Lung (tissue), 12 donors: Measurements from ENCODE around the gene ADAMTS3. TPM values are rescaled to one million over a fixed set of nuclear protein-coding genes. Genes with fewer than 3 reads are reported as not detected.
A peak's percentile ranks its signal among the peaks of the same experiment; 100 is the strongest.

Source experiments
- ATAC-seq: fragments of 200-7000 bp; cut with Tn5 transposase; one replicate; pipeline ENCODE4 v1.9.1; 2020; ENCODE audit warnings: moderate number of reproducible peaks; ENCODE audit not compliant: insufficient read depth, low FRiP score
- DNase-seq, 3 donors: peaks; one replicate each; pipeline ENCODE4 v3.0.0-alpha.2; 2013 to 2017
- H3K27ac ChIP-seq, 2 donors: one replicate each; pipeline ENCODE4 v1.5.1; 2013; ENCODE audit warnings: mild to moderate bottlenecking in 2 of 2, moderate library complexity in 2 of 2, control low read depth in 1 of 2, inconsistent platforms in 1 of 2, low read depth in 1 of 2, low read length in 1 of 2
- H3K27me3 ChIP-seq, 3 donors: one replicate each; pipeline ENCODE4 v1.5.1; 2013; ENCODE audit warnings: low read length in 2 of 3; ENCODE audit not compliant: control insufficient read depth in 3 of 3, insufficient read depth in 3 of 3
- H3K36me3 ChIP-seq, 4 donors: one replicate each; pipeline ENCODE4 v1.5.1; 2013; ENCODE audit warnings: low read length in 4 of 4, mild to moderate bottlenecking in 1 of 4, moderate library complexity in 1 of 4; ENCODE audit not compliant: control insufficient read depth in 4 of 4, insufficient read depth in 4 of 4
- H3K4me1 ChIP-seq, 5 donors: one replicate each; pipeline ENCODE4 v1.5.1; 2013; ENCODE audit warnings: low read length in 5 of 5, mild to moderate bottlenecking in 2 of 5, moderate library complexity in 1 of 5; ENCODE audit not compliant: control insufficient read depth in 5 of 5, insufficient read depth in 5 of 5
- H3K4me3 ChIP-seq: one replicate; pipeline ENCODE4 v1.5.1; 2013; ENCODE audit warnings: mild to moderate bottlenecking, control low read depth, moderate library complexity
- H3K9ac ChIP-seq, 2 donors: one replicate each; pipeline ENCODE4 v1.5.1; 2013; ENCODE audit warnings: low read length in 2 of 2, control low read depth in 1 of 2; ENCODE audit not compliant: insufficient read depth in 1 of 2
- H3K9me3 ChIP-seq, 4 donors: one replicate each; pipeline ENCODE4 v1.5.1; 2013; ENCODE audit warnings: low read length in 3 of 4, mild to moderate bottlenecking in 1 of 4, moderate library complexity in 1 of 4; ENCODE audit not compliant: control insufficient read depth in 4 of 4, insufficient read depth in 3 of 4
- WGBS, 2 donors: extraction: QIAGEN DNeasy Blood & Tissue Kit; methylation state at CpG; one replicate each; pipeline ENCODE4 v1.1.7; 2013; 5-methylcytosine and 5-hydroxymethylcytosine counted together
- polyA plus RNA-seq, 2 donors: library from polyadenylated mRNA; stranded (reverse); fragments of 200-250 nt; gene quantifications; one replicate each; pipeline ENCODE4 v1.2.1, GENCODE V29; 2013
- total RNA-seq, 2 donors: library from RNA; depleted of rRNA in 1 of 2; stranded (reverse); fragments of >200 nt in 1 of 2; gene quantifications; one replicate each; pipeline ENCODE4 v1.2.1, GENCODE V29; 2014 to 2021
- TF ChIP-seq, protein P1 (sequence below): IDR thresholded peaks from 2 replicates; pipeline ENCODE4 v1.5.1; 2012; ENCODE audit warnings: mild to moderate bottlenecking; ENCODE audit errors: control extremely low read depth, extremely low read depth
- donor health status: control.
- donor health status: control.
- donor health status: Bipolar disorder and iron deficiency.
- donor health status: healthy.
- donor health status: DM: yes; HTN: yes; CAD: no.

ADAMTS3 gene
- total and polyA plus RNA-seq, 4 donors: 1.1 to 12.9 (median 2.1) TPM

DNA sequence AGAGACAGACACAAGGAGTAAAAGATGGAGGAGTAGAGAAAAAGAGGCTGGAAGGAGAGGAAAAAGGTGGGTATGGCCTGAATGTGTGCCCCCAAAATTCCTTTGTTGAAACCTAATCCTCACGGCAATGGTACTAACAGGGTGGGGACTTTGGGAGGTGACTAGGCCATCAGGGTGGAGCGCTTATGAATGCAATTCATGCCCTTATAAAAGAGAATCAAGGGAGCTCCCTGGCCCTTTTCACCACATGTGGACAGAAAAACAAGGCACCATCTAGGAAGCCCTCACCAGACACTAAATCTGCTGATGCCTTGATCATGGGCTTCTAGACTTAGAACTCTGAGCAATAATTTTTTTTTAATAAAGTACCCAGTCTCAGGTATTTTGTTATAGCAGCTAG is 282.1 kb downstream of the ADAMTS3 start:
- Histone ChIP-seq H3K9ac (no peak overlapping the region), H3K9me3 (no peaks in the 10 kb centered on the region), H3K4me3 (no peak overlapping the region), H3K4me1 (no peaks in the 10 kb centered on the region), H3K36me3 (no peaks in the 10 kb centered on the region), H3K27me3 (no peaks in the 10 kb centered on the region), H3K27ac (no peak overlapping the region)
- DNase-seq (no peak), ATAC-seq (no peak)
- TF ChIP-seq, protein P1, sequence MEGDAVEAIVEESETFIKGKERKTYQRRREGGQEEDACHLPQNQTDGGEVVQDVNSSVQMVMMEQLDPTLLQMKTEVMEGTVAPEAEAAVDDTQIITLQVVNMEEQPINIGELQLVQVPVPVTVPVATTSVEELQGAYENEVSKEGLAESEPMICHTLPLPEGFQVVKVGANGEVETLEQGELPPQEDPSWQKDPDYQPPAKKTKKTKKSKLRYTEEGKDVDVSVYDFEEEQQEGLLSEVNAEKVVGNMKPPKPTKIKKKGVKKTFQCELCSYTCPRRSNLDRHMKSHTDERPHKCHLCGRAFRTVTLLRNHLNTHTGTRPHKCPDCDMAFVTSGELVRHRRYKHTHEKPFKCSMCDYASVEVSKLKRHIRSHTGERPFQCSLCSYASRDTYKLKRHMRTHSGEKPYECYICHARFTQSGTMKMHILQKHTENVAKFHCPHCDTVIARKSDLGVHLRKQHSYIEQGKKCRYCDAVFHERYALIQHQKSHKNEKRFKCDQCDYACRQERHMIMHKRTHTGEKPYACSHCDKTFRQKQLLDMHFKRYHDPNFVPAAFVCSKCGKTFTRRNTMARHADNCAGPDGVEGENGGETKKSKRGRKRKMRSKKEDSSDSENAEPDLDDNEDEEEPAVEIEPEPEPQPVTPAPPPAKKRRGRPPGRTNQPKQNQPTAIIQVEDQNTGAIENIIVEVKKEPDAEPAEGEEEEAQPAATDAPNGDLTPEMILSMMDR: no peak
- 91 to 93% methylated on average over 2 of the region's 2 CpGs for WGBS, 2 donors

DNA sequence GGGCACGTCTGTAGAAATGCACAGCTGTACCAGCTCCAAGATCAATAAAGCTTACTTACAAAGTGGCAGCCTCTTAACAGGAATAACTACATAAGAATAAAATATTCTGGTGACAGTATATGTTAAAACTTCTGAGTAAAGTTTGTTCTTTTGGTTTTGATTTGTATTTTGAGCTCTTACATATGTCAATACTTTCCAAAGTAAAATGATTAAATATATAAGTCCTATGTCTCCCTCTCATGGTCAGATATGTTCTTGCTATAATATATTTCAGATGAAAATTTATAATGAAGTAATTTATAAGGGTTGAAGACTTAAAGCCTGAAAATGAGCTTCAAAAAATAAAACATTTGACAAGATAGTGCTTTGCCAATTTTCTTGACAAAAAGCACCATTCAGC is 282.8 kb downstream of the ADAMTS3 start:
- WGBS, 2 donors: 89 to 93% methylated on average over 1 of the region's 1 CpG
- Histone ChIP-seq H3K36me3 (no peaks in the 10 kb centered on the region), H3K4me1 (no peaks in the 10 kb centered on the region), H3K9ac (no peak overlapping the region), H3K9me3 (no peaks in the 10 kb centered on the region), H3K4me3 (no peak overlapping the region), H3K27me3 (no peaks in the 10 kb centered on the region), H3K27ac (no peak overlapping the region)
- TF ChIP-seq, protein P1: no peak
- DNase-seq (peak in 2 of 3 donors; percentile 44 to 56), ATAC-seq (no peak)

DNA sequence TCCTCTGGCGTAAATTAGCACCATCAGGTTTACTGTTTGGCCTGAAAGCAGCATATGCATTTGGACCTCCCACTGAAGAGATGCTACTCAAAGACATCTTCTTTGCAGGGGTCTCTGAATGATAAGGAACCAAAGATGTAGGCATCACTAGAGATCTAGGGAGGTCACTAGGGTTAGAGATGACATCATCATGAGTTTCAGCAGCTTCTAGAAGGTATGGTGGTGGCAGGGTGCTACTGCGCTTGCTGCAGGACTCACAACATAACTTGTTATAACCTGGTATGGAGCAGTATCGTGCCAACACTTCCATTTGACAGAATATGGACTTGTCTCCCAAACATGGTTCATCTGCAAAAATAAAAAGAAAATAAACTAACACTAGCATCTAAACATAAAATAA is 285.7 kb downstream of the ADAMTS3 start:
- Histone ChIP-seq H3K36me3 (no peaks in the 10 kb centered on the region), H3K27me3 (no peaks in the 10 kb centered on the region), H3K4me3 (no peak overlapping the region), H3K9me3 (no peaks in the 10 kb centered on the region), H3K4me1 (no peaks in the 10 kb centered on the region), H3K27ac (no peak overlapping the region), H3K9ac (no peak overlapping the region)
- TF ChIP-seq, protein P1: no peak
- no peak for DNase-seq
- WGBS, 2 donors: 91 to 96% methylated on average over 3 of the region's 3 CpGs
- no peak for ATAC-seq

DNA sequence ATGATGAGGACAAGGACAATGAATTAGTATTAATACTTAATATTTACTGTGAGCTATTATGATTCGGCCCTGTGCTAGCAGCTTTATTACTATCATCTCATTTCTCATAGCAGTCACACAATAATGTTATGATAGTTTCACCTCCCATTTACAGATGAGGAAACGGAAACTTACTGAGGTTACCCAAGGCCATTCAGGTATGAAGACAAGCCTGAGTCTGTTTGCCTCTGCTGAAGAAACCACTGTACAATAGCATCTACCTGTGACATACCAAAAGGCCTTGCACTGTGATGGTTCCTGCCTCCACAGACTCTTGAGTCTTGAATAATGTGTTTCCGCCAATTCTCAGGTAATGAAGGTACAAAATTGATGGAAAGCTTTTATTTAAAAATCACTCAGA is 288.8 kb downstream of the ADAMTS3 start:
- WGBS, 2 donors: 90 to 92% methylated on average over 3 of the region's 3 CpGs
- Histone ChIP-seq H3K36me3 (no peaks in the 10 kb centered on the region), H3K27ac (no peak overlapping the region), H3K4me3 (no peak overlapping the region), H3K9ac (no peak overlapping the region), H3K27me3 (no peaks in the 10 kb centered on the region), H3K9me3 (no peaks in the 10 kb centered on the region), H3K4me1 (no peaks in the 10 kb centered on the region)
- TF ChIP-seq, protein P1: no peak
- ATAC-seq (no peak), DNase-seq (no peak)
